Suprapubic skin (tissue), 4 donors: ENCODE data around the gene ENTPD1.

Source experiments
- CTCF ChIP-seq, 2 donors: fragments of 200-600 bp in 1 of 2; fragments of 450-650 bp in 1 of 2; sonication (generic) in 1 of 2; IDR thresholded peaks; one replicate each; pipeline ENCODE4 v1.5.1; 2016 to 2019; ENCODE audit warnings: antibody characterized with exemption in 2 of 2, mild to moderate bottlenecking in 1 of 2, moderate library complexity in 1 of 2
- EP300 ChIP-seq: sonication (generic); formaldehyde crosslinking; IDR thresholded peaks from one replicate; pipeline ENCODE4 v1.6.1; 2017; ENCODE audit warnings: antibody characterized with exemption
- POLR2A ChIP-seq, 2 donors: fragments of 450-650 bp; IDR thresholded peaks; one replicate each; pipeline ENCODE4 v1.6.1; 2017; ENCODE audit warnings: antibody characterized with exemption in 2 of 2, mild to moderate bottlenecking in 2 of 2, moderate library complexity in 2 of 2
- POLR2AphosphoS5 ChIP-seq, 3 donors: sonication (generic); formaldehyde crosslinking; IDR thresholded peaks; one replicate each; pipeline ENCODE4 v1.6.1; 2017; ENCODE audit warnings: antibody characterized with exemption in 3 of 3

- TF ChIP-seq CTCF (IDR thresholded peaks at IDR 0.05) (no peak), POLR2A (IDR thresholded peaks at IDR 0.05) (no peak), POLR2AphosphoS5 (IDR thresholded peaks at IDR 0.05) (no peak), EP300 (no peak)
Measured at GRCh38 chr10:95759233-95759826, 3.4 kb downstream of the ENTPD1 start.
